NT2/D1 (cell line): ENCODE results near the gene CERS6.

Source experiments
- YY1 ChIP-seq: IDR thresholded peaks from 2 replicates; pipeline ENCODE4 v1.6.1; 2011; ENCODE audit not compliant: insufficient read length, insufficient read depth
- ZNF274 ChIP-seq: IDR thresholded peaks from 2 replicates; pipeline ENCODE4 v1.6.1; 2011; ENCODE audit warnings: mild to moderate bottlenecking, low read depth, low read length

DNA sequence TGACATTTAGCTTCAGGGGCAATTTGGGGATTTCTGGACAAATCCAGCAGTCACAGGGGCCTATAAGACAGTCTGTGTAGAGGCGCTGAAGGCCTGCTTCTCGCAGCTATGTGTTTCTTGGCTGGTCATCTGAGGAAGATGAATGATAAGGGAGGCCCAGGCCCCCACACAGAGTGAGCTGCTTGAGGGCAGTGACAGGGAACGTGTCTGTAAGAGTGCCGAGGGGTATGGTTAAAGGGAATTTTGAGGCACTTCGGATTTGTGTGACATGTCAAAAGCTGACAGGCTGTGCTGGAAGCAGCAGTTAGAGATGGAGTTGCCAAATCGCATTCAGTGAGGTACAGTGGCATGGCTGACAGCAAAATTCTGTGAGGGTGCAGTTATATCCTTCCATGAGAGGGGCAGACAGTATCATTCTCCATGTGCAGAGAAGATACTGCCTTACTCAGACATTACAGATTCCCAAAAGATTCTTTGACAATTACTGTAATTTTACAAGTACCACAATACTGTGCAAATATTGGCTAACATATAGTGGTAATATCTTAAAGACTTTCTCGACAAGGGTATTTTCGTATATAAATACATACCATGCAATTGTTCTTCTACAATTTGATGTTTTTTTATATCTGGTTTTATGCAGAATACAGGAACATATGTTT is 74.0 kb downstream of the CERS6 start:
- TF ChIP-seq YY1 (no peak), ZNF274 (no peak)
